Measurements from ENCODE around the gene SCGB3A2.

The SCGB3A2 gene

GRCh38 chr5:147856801-147857200 is 21.7 kb upstream of the SCGB3A2 start:
- Histone ChIP-seq H3K36me3 (no peaks in the 10 kb centered on the region), H3K27ac (no peak overlapping the region), H3K9me3 (ENCODE audit: severe bottlenecking) (no peaks in the 10 kb centered on the region), H3K4me3 (ENCODE audit: low read depth, low read length) (no peak overlapping the region), H3K27me3 (ENCODE audit: insufficient read depth, low read depth, severe bottlenecking) (no peaks in the 10 kb centered on the region)
- no peak for TF ChIP-seq CTCF (IDR thresholded peaks at IDR 0.05; ENCODE audit: low read depth, low read length)
- DNase-seq = no peak

GRCh38 chr5:147857302-147858129 is 21.0 kb upstream of the SCGB3A2 start:
- Histone ChIP-seq H3K36me3 (no peaks in the 10 kb centered on the region), H3K27me3 (ENCODE audit: insufficient read depth, low read depth, severe bottlenecking) (no peaks in the 10 kb centered on the region), H3K27ac (no peak overlapping the region), H3K9me3 (ENCODE audit: severe bottlenecking) (no peaks in the 10 kb centered on the region), H3K4me3 (ENCODE audit: low read depth, low read length) (no peak overlapping the region)
- DNase-seq = peak; percentile 53
- TF ChIP-seq CTCF (IDR thresholded peaks at IDR 0.05; ENCODE audit: low read depth, low read length) = peak; percentile 66

- DNase-seq = no peak
- TF ChIP-seq CTCF (IDR thresholded peaks at IDR 0.05; ENCODE audit: low read depth, low read length) = no peak
- Histone ChIP-seq H3K36me3 (no peaks in the 10 kb centered on the region), H3K27me3 (ENCODE audit: insufficient read depth, low read depth, severe bottlenecking) (no peaks in the 10 kb centered on the region), H3K27ac (no peak overlapping the region), H3K4me3 (ENCODE audit: low read depth, low read length) (no peak overlapping the region), H3K9me3 (ENCODE audit: severe bottlenecking) (no peaks in the 10 kb centered on the region)
Observed at GRCh38 chr5:147858565-147858964, 19.9 kb upstream of the SCGB3A2 start.

GRCh38 chr5:147859962-147860640 is 18.4 kb upstream of the SCGB3A2 start:
- no peak for TF ChIP-seq CTCF (IDR thresholded peaks at IDR 0.05; ENCODE audit: low read depth, low read length)
- Histone ChIP-seq H3K9me3 (ENCODE audit: severe bottlenecking) (no peaks in the 10 kb centered on the region), H3K4me3 (ENCODE audit: low read depth, low read length) (no peak overlapping the region), H3K27me3 (ENCODE audit: insufficient read depth, low read depth, severe bottlenecking) (no peaks in the 10 kb centered on the region), H3K36me3 (no peaks in the 10 kb centered on the region), H3K27ac (no peak overlapping the region)
- no peak for DNase-seq

- Histone ChIP-seq H3K36me3 (no peaks in the 10 kb centered on the region), H3K27ac (no peak overlapping the region), H3K4me3 (ENCODE audit: low read depth, low read length) (no peak overlapping the region), H3K9me3 (ENCODE audit: severe bottlenecking) (no peaks in the 10 kb centered on the region), H3K27me3 (ENCODE audit: insufficient read depth, low read depth, severe bottlenecking) (no peaks in the 10 kb centered on the region)
- DNase-seq = no peak
- TF ChIP-seq CTCF (IDR thresholded peaks at IDR 0.05; ENCODE audit: low read depth, low read length) = no peak
Observed at GRCh38 chr5:147860641-147861025, 17.9 kb upstream of the SCGB3A2 start.

Measured in WERI-Rb-1 (cell line).